Activated T-helper 1 cell treated with anti-CD3 and anti-CD28 coated beads, Interleukin-2, amount 50 U/mL, for 16 hours (primary cell): ENCODE results near the gene SLC8A1.

Source experiments
- DNase-seq, 2 donors: peaks; one replicate each; pipeline ENCODE4 v3.0.0-alpha.2; 2020; ENCODE audit warnings: low read depth in 1 of 2, low spot score in 1 of 2

SLC8A1 gene

DNA sequence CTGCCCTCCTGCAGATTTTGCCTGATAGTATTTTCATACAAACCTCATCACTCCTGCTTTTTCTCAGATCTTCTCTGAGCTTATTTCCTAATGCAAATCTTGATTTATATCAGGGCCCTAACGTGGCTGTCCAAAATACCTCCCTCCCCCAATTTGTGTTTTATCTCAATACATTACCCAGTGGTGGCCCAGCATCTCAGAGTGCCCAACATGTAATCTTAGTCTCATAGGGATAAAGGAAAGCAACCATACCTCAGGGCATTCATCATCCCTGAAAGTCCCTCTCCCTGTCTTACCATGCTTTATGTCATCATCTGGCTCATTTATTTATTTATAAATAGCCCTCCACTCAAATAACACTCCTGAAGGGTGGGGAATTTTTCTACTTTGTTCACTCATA is 135.3 kb downstream of the SLC8A1 start:
- DNase-seq = no peak

DNA sequence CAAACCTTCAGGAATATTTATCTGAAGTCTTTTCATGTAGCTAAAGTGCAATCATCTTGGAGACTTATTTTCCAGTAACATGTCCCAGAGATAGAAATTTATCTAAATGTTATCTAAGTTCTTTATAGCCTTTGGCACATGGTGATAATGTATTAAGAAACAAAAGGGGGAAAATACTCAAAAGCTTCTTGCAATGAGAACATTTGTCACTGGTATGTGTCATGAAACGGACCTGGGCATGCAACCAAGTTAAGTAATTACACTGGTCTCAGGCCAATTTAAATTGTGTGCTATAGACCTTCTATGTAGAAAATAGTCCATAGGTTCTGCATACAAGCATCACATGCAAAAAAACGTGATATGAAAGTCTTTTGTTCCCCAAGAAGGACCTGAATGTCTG is 136.2 kb downstream of the SLC8A1 start:
- no peak for DNase-seq

DNA sequence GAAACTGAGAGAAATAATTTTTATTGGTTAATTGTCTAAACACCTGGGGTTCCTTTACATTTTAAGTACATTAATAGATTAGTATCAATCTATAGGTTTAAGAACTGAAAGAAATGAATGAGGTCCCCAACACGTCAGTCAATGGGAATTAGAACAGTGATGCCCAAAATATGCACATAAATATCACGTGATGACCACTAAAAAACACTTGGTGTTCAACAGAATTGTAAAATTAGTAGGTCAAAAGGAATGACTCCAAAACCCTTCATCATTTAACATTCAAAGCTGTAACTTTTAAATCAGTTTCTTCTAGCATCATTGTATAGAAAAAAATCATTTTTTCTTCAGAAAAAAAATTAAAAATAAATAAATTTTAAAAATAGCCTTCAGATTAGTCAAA is 140.9 kb downstream of the SLC8A1 start:
- DNase-seq = no peak

DNA sequence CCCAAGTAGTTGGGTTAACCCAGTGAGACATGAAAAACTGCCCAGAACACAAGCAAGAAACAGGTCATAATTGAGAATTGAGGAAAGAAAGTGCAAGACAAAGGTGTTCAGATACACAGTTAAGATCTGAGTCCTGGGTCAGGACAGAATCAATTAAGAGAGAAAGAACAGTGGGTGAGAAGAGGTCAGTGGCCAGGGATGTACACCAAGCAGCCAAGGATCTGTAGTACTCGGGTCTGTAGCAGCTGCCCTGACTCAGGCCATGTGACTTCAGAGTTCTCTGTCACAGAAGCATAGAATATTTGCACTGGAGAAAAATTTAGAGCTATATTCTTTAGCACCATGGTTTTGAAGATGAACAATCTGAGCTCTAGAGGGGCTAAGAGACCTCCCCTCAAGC is 141.6 kb downstream of the SLC8A1 start:
- DNase-seq = no peak

DNA sequence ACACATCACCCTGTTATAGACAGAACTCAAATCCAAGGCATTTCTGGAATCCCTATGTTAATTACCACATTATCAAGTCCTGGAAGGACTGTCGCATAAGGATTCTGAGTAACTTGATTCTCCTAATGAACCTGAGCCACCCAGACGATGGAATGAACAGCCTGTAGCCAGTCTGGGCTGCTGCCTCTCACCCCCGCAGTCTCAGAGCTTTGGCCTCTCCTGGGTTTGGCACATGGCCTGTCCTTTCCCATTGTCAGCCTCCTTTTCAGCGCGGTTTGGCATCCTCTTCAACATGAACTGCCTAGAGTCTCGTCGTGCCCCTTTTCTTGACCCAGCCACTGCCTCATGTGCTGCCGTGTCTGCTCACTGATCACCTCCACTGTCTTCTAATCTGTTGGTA is 147.6 kb downstream of the SLC8A1 start:
- DNase-seq = no peak

DNA sequence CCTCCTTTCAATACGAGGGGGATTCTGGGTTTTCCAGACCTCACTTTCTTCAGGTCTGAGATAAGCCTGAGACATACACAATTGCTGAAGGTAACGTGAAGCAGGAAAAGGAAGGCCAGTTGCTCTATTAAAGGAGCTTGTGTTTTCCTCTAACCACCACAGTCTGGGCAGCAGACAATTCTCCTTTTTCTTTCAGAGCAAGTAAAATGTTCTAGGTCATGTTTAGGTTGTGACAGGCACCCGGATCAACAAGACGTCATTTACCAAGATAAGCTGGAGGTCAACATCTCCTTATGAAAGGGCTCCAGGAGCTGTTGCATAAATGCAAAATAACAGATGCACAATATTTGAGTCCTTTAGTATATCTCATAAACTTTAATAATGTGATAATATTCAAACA is 148.1 kb downstream of the SLC8A1 start:
- no peak for DNase-seq

DNA sequence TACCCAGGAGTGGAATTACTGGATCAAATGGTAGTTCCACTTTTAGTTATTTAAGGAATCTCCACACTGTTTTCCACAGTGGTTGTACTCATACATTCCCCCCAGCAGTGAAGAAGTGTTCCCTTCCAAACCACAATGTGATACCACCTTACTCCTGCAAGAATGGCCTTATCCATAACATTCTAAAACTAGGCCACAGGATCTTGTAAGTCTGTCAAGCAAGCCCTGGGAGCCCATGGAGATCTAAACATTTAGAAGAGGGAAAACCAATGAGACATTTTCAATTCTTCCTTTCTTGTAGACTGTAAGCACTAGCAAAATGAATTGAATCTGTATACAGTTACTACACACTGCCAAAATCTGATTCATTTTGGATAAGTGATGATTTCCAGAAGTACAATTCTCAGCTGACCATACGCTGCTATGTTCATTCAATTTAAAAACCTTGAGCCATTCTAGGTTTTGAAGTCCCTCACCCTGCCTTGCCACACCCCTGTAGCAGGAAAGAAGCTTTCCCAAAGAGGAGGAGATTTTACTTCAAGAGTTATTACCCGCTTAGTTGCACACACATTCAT is 149.1 kb downstream of the SLC8A1 start:
- no peak for DNase-seq

DNA sequence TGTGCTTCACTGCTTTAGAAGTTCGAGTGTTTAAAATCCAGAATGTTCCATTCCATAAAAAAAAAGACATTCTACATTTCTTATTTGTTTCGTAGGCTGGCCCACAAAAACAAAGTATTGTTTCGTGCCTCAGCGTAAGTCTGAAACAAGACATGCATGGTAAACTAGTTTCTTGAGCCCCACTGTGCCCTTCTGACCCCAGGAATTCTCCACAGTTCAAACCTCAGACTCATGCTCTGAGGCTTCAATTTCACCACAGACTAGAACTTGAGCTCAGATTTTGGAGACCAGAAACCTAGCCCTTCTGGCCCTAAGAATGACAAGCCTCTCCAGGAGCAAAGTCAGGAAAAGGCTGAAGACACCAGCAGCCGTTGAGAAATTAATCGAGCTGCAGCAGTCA is 151.5 kb downstream of the SLC8A1 start:
- DNase-seq = no peak

DNA sequence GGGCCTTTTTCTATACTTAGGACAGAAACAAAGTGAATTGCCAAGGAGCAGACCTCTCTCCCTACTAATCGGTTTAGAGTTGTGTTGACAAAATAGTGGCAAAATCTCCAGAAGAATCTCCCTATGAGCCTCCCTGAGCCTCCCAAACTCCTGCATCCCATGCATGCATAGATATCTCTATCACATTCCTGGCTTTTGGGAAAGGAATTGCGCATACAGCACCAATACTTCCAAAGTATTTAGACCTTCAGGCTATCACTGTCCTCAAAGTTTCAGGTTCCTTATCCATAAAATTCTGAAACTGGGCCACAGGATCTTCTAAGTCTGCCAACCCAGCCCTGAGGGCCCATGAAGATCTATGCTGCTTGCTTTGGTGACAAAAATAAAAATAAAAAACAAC is 152.1 kb downstream of the SLC8A1 start:
- no peak for DNase-seq

DNA sequence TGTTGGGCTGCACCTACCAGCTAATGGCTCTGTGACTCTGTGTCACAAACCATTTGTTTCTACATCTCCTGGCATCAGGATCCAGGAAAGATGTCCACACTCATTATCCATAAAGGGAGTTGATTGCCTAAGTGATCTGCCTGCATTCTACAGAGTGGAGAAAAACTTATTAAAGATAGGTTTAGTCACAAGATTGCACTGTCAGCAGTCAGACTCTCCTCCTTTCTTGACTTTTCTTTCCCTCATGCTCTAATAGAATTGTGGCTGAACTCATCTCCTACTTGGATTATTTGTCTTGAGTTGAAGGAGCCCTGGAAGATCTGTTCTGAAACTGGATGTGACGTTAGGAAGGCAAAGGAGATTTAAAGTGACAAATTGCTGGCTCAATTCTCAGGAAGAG is 152.7 kb downstream of the SLC8A1 start:
- DNase-seq = no peak

DNA sequence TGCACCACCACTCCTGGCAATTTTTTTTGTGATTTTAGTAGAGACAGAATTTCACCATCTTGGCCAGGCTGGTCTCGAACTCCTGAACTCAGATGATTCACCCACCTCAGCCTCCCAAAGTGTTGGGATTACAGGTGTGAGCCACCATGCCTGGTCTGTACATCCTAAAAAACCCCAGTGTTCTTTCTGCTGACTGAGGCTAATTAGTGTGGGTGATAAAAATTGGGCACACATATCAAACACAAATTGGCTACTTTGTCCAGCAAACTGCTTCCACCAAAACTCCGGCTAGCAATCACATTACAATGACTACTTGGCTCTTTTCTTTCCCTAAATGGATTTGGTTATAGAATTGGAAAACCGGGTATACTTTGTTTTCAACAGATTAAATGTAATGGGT is 153.9 kb downstream of the SLC8A1 start:
- DNase-seq = no peak

DNA sequence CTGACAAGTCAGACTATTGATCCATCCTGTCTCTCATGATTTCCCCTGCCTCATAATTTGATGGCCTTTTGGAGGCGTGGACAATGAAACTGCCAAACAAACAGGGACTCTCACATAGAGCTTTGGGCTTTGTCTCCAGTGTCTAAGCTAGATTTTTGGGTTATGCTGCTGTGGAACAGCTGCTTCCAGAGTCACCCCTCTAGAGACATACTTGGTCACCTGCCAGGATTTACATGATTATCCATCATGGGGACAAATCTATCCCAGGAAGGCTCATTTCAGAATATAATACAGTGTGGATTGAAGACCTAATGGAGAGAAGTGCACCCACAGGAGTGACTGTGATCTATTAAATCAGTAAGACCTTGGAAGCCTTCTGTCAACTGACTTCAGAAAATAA is 159.6 kb downstream of the SLC8A1 start:
- no peak for DNase-seq

DNA sequence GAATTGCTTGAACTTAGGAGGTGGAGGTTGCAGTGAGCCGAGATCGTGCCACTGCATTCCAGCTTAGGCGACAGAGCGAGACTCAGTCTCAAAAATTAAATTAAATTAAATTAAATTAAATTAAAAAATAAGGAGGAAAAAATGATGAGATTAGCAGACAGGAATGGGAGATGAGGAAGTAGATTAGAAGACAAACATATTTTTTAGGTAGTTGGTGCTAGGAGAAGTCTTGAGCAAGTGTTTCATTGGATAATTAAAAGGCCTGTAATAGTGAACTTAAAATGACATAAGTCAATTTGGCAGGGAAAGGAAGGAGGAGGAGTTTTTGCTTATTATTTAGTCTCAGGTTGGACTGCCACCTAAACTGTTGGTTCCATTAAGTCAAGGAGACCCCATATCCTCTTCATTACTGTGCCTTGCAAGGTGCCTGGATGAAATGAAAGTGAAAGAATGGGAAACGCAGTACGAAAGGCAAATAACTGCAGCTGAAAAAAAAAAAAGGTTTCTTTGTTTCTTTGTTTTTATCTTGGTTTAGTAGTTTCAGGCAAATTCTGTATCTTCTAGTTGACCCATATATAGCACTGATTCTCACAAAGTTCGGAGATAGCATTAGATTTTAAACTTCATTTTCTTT is 162.0 kb downstream of the SLC8A1 start:
- DNase-seq = no peak

DNA sequence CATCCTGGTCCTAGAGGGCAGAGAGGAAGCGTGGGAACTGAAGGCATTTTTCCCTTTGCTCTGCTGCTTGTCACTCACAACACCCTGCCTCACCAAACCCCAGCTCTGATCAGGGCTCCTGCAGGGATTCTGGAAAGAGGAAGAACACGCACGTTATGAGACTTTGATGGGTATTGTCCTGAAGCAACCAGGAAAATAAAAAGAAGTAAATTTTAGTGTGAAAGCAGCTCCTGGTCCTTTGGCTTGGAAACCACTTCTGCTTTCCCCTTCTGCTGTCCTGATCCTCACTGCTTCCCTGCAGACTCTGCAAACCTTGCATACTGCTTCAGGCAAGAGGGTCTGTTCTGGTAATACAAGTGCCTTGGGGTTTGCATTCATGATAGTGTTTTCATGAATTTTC is 164.1 kb downstream of the SLC8A1 start:
- no peak for DNase-seq

DNA sequence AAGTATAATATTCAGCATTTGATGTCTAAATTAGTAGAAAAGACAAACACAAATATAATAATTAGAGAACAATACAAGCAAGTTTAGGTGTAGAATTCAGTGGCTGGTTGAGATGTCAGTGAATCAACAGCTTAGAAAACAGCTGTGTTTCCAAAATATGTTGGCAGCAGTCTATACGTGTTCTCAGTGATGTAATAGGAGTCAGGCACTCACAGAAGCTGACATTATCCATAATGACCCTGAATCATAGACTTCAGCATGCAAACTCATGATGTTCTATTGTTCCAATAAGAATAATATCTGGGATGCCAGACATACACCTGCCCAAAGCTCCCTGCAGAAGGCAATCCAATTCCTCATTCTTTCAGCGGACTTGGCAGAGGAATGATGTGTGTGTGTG is 164.7 kb downstream of the SLC8A1 start:
- no peak for DNase-seq

DNA sequence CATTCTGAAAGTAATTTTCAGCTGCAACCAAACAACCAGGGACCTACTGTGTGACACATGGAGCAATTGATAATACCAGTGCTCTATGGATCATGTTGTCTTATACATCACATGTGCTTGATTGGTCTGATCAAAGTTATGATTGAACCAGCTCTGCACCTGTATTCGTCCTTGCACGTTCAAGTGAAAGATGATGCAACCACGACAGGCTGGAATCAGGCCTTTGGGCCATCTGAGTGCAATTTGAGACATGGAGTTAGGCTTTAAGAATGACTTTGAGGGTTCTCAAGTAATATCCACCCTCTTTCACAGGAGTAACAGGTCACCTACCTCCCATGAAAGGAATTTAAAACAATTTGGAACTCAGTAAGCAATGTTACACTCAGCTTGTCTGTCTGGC is 165.2 kb downstream of the SLC8A1 start:
- no peak for DNase-seq

DNA sequence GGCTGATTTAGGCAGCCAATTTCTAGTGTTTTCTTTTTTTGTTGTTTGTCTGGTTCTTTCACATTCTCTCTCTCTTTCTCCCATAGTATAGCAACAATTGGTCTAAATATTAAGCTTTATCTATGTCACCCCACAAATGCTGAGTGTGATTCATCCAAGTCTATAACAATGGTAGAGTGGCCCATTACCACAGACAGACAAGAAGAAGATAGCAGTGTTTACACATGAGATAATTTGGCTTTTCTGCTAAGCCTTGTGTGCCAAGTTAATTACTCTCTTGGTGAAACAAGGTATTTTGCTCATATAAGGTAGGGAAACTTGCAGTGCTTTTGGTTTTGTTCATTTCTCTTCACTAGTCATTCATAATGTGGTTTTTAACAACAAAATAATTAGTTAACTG is 166.5 kb downstream of the SLC8A1 start:
- DNase-seq = no peak

DNA sequence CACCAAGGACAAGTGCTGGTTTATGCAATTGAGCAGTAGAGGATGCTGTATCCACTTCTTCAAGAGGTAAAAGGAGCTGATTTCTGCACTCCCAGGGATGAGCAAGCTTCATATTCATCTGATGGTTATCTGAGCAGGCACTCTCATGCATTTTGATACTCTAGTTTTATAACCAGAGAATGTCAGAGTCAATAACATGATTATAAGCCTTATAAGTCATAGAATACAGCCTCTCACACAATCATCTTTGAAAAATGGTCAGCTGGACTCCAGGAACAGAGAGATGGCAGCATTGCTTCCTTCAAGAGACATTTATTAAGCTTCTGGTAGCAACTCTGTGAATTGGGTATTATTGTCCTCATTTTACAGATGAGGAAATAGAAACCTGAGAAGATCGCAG is 167.1 kb downstream of the SLC8A1 start:
- no peak for DNase-seq

DNA sequence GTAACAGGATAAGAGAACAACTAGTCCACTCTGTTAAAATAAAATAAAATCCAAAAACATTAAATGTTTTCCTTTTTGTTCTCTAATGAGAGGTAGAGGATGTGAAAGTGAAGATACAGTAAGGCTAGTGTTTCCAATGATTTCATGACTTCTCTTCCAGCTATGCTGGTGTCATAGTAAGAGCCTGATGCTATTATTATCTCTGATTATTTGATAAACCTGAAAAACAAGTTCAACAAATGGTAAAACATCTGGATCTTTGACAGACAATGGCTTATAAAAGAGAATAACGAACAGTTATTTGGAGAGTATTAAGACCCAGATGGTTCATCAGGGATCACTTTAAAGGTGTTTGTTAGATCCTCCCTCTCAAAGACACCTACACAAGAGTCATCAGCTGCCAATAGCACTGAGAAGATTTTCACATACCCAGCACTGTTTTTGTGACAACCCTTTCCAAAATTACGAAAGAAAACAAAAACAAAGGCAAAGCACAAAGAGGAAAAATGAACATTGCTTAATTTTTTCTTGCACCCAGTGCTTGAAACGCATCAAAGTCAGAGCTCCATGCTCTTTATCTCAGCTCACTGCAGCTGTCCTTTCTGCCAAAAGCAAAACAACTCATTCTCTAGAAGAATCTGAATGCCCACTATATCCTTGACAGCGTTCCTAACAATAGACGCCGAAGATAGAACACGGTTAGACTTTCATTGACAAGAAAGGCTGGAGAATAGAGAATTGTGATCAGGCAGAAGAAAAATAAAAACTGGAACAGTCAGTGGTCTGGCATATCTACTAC is 168.6 kb downstream of the SLC8A1 start:
- no peak for DNase-seq

DNA sequence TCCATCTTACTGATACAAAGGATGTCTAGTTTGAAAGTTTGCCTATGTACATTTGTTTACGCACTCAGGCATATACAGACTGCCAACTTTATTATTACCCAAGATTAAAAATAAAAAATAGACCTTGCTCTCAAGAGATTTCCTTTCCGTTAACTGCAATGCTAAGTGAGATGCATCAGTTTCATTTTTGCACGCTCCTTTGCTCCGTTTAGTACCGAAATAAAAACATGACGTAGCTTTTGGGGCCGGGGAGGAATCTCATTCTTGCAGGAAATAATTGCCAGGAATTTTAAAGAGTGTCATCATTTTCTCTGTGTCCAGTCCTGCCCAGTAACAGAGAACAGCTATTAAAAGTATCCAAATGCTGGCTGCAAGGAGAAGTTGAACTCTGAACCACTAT is 169.5 kb downstream of the SLC8A1 start:
- DNase-seq = no peak

DNA sequence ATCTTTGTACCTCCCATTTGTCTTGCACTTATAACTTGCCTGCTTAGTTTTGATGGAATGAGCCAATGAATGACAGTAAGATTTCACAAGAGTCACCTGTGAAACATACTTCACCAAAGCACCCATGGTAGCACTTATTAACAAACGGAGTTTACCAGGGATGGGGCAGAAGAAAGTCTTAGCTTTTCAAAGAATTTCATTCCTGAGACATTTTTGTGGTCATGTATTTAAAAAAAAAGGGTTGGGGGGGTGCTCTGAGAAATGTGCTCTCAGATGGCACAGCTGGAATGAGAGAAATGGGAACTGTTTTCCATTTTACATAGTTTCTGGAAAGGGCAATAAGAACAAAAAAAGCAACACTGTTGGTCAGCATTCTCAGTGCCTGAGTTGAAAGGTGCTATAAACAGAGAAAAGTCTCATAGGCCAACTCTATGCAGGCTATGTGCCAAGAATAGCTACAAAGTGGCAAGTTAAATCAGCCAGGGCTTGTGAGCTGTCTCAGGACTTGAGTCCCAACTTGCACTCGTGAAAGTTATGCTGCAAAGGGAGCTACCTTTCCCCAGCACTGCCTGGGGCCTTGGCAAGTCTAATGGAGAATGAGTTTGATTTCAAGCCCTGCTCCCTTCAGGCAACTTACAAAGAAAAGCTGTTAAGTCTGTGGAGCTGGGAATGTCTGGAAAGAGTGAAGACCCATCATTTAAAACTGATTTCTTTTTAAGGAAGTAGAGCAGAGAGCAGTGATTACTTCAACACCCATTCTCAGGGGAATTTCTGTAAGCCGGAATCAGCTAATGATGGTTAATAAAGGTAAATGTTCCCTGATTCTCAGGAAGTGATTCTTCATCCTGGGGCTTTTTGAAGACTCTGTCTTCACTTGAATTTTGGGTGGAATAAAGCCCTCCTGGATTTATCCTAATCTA is 170.6 kb downstream of the SLC8A1 start:
- DNase-seq = no peak

DNA sequence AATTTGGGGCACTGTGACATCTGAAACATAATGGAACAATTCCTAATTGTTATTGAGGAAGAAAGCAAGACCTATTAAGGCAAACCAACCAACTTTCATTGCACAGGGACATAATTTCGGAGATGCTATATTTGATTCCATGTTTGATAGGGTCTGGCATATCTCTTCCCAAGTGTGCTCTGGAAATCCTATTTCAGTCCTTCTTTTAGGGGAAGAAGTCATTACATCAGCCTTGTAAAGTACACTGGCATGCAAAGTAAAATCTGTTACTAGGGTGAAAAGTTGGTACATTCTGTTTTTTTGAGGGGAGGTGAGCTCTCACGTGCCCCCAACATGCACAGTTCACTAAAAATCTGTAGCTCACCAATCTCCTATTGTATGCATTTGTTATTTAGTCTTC is 172.4 kb downstream of the SLC8A1 start:
- no peak for DNase-seq
